ENCODE results near the gene NAA10.

NAA10 gene

DNA sequence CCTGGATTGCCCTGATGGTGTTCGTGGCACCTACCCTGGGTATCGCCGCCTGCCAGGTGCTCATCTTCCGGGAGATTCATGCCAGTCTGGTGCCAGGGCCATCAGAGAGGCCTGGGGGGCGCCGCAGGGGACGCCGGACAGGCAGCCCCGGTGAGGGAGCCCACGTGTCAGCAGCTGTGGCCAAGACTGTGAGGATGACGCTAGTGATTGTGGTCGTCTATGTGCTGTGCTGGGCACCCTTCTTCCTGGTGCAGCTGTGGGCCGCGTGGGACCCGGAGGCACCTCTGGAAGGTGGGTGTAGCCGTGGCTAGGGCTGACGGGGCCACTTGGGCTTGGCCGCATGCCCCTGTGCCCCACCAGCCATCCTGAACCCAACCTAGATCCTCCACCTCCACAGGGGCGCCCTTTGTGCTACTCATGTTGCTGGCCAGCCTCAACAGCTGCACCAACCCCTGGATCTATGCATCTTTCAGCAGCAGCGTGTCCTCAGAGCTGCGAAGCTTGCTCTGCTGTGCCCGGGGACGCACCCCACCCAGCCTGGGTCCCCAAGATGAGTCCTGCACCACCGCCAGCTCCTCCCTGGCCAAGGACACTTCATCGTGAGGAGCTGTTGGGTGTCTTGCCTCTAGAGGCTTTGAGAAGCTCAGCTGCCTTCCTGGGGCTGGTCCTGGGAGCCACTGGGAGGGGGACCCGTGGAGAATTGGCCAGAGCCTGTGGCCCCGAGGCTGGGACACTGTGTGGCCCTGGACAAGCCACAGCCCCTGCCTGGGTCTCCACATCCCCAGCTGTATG is 28.5 kb downstream of the NAA10 start:
- no peak for DNase-seq

DNA sequence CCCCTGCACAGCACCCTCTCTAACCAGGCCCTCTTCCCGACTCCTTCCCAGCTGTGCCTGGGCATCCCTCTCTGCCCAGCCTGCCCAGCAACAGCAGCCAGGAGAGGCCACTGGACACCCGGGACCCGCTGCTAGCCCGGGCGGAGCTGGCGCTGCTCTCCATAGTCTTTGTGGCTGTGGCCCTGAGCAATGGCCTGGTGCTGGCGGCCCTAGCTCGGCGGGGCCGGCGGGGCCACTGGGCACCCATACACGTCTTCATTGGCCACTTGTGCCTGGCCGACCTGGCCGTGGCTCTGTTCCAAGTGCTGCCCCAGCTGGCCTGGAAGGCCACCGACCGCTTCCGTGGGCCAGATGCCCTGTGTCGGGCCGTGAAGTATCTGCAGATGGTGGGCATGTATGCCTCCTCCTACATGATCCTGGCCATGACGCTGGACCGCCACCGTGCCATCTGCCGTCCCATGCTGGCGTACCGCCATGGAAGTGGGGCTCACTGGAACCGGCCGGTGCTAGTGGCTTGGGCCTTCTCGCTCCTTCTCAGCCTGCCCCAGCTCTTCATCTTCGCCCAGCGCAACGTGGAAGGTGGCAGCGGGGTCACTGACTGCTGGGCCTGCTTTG is 29.2 kb downstream of the NAA10 start:
- no peak for DNase-seq

DNA sequence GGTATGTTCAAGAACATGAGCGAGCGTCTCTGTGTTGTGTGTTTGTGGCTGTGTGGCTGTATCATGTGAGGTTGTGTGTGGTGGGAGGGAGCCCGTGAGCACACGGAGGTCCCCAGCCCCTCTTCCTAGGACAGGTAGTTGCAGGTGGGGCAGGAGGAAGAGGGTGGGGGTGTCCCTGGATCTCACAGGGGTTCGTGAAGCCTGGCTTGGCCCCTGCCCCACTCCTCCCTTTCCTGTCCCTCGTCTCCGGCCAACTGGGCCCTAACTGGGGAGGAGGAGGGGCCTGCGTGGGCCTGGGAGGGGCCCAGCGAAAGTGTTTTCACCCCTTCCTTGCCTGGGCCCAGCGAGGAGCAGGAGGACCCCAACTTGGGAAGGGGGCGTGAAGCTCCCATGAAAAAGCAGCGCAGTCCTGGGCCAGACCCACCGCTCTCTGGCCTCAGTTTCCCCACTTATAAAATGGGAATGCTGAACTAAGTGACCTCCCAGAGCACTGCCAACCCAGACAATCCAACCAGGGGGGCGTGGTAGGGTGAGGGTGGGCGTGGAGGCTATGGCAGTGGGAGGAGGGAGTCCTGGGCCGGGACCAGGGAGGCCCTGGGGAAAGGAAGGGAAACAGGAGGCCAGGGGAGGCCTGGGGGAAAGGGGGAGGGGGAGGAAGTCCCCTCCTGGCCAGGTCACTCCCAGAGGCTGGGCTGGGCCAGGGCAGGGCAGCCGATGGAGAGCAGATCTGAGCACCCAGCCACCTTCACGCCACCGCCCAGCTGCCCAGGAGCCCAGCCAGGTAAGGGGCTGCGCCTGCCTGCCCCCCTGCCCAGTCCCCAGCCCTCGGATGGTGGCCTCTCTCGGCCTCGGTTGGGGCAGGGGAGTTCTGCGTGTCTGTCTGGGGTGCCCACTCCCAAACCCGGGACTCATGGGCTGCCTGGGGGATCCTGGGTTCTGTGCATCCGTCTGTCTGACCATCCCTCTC is 30.6 kb downstream of the NAA10 start, which contains the start of gene AVPR2:
AVPR2 (plus strand) TSS at position 683 of the 967 bp plus-strand sequence. CDS start 473 bp downstream, outside the sequence.
- DNase-seq, result no peak

DNA sequence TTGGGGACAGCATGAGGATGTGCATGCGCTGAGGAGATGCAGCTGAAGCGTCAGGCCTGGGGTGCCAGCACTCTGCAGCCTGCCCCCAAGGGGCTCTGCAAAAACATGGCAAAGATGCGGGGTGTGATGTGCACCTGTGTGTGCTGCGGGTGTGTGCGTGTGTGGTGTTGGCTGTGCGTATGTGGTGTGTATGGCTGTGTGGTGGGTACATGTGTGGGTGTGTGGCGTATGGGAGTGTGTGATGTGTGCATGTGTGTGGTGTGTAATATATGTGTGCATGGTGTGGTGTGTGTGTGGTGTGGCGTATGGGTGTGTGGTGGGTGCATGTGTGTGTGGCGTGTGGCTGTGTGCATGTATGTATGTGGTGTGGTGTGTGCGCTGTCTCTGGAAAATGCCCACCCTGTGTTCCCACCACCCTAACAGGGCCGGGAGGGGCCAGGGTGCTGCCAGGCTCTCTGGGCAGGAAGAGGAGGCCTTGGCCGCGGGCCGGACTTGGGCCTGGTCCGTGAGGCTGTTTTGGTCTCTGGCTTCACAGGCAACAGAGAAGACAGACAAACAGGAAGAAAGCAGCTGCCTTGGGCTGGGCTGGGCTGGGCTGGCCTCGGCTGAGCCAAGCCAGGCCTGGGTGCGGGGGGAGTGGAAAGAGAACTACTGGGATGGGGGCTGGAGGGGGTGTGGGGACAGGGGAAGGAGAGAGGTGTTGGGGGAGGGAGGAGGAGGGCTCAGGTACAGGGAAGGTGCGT is 31.4 kb downstream of the NAA10 start:
- DNase-seq, result no peak

DNA sequence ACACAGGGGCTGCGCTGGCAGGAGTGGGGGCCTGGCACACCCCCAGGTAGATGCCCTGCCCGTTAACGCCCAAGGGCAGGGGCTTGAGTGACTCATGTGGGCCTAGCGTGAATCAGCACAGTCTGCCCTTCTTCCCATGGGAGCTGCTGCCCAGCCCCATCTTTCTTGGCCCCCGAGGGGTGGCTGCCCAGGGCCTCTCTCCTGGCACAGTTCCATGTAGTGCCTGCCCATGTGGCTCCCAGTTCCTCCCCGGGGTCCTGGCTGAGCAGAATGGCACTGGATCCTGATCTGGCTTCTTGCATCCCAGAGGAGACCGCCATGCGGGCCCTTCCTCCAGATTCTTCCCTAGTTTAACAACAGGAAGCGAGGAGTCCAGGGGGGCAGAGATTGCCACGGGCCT is 32.5 kb downstream of the NAA10 start:
- DNase-seq, result no peak

DNA sequence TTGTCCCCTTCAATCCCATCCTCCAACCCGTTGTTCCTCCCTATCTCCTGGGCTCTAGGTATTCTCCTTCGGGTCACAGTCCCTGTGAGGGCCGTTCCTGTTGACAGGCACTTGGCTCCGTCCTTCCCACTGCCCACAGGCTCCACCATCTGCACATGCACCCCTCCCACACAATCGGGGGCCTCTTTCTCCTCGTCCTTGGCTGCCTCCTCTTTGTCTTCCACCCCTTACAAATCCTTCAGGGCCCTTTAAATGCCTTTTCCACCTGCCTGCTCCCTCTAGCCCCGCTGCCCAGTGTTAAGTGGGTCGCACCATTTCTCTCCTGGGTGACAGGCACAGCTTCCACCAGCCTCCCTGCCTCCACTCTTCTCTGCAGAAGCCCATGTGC is 33.1 kb downstream of the NAA10 start:
- DNase-seq, result no peak

DNA sequence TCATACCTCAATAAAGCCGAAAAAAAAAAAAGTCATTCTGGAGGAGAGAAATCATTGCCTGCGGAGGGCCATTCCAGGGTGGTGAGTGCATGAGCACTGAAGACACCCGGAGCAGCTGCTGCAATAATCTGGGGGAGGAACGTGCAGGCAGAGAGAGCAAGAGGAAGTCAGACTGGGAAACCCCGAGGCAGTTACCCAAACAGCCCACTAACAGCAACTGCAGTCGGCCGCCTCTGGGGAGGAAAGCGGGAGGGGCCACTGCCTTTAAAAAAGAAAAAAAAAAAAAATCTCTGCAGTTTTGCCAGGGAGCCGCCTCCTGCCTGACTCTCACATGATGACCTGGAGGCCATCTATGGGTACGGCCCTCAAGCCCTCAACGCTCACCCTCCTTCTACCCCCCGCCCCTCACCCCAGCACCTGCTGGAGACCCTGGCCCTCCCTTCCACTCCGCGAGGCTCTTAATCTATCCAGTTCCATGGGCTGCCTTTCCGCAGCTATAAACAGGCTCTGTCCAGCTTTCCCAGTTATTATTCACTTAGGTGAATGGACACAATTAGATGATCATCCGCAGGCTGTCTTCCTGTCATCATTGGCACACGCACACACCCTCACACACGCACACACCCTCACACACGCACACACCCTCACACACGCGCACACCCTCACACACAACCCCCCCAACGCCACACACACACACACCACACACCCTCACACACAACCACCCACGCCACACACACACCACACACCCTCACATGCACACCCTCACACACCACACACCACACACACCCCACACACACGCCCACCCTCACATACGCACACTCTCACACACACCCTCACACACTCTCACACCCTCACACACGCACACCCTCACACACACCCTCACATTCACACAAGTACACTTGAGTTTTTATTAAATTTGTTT is 33.7 kb downstream of the NAA10 start:
- DNase-seq, result no peak

DNA sequence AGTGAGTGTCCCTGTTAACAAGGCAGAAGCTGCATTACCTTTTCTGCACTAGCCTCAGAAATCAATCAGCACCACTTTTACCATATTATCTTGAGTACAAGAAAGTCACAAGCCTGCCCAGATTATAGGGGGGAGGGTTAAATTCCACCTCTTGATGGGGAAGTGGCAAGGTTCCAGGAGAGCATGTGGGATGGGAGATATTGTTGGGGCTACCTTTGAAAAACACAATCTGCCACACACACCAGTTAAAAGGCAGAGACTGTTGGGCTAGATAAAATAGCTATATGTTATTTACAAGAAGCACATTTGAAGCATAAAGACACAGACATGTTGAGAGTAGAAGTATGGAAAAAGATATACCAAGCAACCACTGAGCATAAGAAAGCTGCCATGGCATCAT is 36.9 kb downstream of the NAA10 start:
- no peak for DNase-seq

DNA sequence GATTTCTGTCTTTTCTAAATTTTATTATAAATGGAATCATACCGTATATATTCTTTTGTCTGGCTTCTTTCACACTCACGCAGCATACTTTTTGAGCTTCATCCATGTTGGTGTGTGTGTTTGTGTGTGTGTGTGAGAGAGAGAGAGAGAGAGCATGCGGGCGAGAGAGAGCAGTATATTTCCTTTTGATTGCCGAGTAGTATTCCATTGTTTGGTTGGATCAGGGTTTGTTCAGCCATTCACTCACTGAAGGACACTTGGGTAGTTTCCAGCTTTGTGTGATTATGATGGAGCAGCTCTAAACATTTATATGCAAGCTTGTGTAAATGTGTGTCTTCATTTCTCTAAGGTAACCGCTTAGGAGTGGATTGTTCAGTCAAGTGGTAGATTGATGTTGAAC is 45.7 kb downstream of the NAA10 start:
- no peak for DNase-seq

DNA sequence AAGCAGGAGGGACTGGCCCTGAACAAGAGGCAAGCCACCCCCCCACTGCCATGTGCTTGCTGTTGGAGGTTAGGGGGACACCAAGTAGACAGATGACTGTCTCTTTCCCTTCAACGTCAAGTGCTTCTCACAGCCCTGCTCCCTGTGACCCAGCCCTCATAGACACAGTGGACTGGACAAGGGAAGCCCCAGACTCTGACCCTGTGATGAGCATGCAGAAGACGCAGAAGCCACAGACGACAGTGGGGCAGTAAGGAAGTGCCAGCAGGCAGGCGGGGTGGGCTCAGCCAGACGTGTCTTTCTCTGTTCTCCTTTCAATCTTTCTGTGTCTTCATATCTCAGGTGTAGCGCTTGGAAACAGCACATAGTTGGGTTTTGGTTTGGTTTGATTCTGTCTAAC is 46.5 kb downstream of the NAA10 start:
- no peak for DNase-seq

DNA sequence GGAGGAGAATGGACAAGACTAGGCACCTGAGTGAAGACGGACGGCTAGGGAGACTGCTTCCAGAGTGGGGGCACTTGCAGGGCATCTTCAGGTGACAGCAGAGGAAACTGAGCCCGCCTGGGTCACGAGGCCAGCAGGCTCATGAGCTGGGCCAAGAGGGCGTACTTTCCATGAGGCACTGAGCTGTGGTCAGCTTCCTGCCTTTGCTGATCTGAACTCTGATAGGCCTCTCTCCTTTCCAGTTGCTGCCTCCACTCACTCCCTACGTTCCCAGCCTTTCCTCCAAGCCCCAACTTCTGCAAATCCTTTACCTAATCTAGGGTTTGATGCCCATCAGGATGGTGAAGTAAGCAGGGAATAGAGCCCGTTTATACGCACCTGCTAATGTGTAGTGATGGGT is 47.5 kb downstream of the NAA10 start:
- no peak for DNase-seq

DNA sequence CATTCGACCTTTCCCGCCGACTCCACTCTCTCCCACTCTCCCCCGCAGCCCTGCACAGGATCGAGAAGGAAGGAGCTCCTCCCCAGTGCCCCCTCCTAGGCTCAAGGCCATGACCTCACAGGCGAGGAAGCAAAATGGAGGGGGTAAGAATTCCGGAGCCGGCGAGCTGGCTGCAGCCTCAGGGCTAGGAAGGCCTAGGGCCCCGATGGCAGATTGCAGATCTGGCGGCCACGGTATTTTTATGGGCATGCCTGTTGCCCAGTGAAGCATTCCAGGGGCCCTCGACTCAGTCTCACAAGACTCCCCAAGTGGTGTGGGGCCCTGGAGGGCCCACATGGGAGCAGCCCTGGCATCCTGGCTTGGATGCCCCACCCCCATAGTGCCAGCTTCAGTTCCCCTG is 47.9 kb downstream of the NAA10 start:
- no peak for DNase-seq

DNA sequence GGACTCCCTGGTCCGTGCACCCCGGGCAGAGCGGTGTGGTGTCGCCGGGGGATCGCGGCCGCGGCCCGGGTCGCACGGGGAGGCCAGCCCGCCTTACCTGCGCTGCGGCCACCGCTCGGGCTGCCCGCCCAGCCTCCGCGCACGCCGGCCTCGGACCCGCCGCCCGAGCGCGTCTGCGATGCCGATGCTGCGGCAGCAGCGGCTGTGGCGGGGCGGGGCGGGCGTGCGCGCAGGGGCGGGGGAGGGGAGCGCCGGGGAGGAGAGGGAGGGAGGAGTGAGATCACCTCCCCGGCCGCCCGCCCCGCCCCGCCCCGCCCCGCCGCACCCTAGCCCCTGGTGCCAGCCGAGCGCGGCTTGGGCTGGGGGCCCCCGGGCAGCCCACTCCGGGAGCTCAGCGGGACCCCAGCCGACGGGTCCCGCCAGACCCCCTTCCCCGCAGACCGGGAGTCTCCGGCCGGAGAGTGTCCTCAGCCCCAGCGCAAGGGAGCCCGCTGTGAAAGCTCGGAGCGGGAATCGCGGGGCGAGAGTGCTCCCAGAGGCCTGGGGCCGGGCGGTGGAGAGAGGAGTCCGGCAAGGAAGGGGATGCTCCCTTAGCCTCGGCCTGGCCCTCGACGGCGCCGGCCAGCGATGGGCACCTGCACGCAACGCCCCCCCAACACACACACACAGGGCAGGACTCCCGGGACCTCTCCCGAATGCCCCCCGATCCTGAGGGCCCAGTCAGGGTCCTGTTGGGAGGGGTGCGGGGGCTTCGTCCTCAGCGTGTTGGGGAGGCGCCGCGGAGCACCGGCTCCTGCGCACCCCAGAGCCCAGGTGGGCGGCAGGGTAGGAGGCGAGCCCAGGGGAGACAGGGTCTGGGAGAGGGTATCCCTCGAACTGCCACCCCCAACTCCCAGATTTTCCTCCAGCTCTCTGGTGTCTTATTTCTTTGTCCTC is 48.6 kb downstream of the NAA10 start, which contains the start of gene L1CAM:
L1CAM (minus strand) TSS at position 206 of the 936 bp plus-strand sequence. CDS start 10,337 bp downstream, outside the sequence.
- DNase-seq, result no peak

DNA sequence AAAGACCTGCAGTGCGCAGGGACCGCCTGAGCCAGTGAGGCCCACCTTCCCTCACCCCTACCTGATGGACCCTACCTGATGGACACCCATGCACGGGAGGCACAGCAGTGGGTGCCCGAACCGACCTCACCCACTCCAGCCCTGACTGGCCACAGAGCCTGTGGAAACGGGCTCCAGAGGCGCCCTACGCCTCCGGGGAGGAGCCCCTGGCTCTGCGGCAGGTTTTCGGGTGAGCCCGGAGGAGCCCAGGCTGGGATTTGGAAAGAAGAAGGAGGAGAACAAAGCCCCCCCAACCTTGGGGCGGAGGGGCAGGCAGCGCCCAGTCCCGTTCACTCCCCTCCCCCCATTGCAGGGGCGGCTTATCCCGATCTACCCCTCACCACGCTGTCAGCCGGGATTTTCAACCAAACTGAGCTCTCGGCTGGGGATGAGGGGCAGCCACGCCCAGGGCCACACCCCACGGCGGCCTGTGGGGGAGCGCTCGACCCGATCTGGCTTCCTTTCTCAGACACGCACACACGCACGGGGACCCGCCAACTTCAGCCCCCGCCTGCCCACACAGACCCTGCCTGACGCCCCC is 49.5 kb downstream of the NAA10 start:
- no peak for DNase-seq

DNA sequence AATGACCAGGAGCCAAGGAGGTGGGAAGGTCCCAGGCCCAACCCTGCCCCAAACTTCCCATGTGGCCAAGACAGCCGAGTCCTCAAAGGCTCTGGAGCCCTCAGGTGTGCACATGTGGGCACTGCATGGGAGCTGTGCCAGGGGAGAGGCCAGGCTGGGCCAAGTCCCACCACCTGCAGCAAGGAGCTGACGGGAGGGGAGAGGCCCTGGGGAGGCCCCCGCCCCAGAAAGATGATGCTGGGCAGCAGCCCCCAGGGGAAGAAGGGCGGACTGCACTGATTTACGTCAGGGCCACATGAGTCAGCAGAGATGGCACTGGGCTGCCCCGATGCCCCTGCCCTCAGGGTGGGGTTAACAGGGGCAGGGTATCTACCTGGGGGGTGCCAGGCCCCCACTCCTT is 50.2 kb downstream of the NAA10 start:
- no peak for DNase-seq

DNA sequence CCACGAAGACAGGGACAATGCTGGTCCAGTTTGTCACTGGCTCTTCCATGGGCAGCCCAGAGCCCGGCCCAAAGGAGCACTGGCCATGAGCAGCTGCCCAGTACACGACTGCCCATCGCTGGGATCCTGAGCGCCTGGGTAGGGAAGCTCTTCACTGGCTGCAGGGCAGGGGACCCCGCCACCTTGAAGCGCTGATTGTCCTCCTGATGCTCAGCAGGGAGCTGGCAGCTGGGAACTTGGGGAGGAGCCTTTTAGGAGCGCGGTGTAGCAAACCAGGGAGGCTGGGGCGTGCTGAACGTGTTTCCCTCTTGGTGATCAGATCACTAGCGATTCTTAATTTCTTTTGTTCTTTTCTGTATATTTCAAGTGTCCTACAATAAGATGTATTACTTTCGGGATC is 50.7 kb downstream of the NAA10 start:
- DNase-seq, result no peak

DNA sequence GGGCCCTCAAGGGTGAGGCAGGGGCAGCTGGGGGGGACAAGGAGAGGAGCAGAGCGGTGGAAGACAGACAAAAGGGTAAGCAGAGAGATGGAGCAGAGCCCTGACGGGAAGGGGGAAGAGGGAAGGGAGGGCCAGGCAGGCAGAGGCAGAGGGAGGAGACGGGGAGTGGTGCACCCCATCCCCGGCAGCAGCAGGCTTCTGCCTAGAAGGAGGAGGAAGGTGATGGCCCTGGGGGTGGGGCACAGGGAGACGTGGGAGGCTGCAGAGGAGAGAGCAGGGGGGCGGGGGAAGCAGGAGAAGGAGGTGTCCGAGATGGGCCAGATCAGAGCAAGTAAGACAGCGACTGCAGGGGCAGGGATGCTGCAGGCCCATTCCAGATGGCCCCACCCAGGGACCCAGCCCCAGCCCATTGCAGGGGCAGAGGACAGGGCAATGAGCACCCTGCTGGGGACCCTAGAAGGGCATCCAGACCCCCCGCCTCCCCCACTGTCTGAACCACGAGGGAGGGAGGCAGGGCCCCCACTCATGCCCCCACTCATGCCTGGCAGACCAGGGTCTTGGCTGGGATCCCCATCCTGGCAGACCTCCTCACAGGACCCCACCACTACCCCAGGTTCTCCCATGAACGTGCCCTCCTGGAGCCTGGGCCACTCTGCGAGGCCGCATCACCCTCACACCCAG is 51.5 kb downstream of the NAA10 start:
- no peak for DNase-seq

DNA sequence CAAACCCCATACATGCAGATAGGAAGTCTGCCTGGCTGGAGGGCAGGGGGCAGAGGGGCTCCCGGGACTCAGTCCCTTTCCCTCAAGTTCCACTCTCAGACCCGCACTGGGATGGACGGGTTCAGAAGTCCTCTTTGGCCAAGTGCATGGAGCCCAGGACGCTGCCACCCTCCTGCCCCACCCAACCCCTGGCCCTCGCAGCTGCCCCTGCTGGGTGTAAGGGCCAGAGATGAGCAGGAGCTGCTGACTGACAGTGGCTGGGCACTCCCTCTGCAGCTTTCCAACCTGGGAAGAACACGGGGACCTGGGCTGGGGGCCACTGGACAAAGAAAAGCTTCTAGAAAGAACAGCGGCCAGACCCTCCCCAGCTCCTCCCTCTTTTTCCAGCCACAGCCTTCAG is 52.3 kb downstream of the NAA10 start:
- DNase-seq, result no peak

DNA sequence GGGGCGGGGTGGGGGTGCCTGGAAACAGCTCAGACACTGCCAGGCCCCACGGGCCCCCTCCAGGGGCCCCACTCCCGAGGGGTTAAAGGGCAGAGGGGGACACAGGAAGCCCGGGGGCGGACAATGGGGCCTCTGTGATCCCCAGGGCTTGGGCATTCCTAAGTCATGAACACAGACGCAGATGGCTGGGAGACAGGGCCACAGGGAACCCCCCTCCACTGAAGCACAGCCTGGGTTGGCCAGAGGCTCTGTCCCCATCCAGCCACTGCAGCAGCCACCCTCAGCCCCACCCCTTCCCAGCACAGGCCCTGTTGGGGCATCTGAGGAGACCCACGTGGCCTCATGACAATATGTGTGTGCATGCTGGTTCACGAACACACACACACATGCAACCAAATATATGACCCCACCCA is 52.7 kb downstream of the NAA10 start:
- no peak for DNase-seq
